GM18873 (cell line): ENCODE data around the gene SLC12A5.

Experiments
- ATAC-seq: cut with Tn5 transposase; IDR thresholded peaks from one replicate; pipeline ENCODE4 v1.9.1; 2021; ENCODE audit warnings: mild to moderate bottlenecking, moderate library complexity, moderate number of reproducible peaks; ENCODE audit not compliant: unreplicated experiment, low FRiP score

Gene SLC12A5

GRCh38 chr20:46050885-46051284 is 21.9 kb downstream of the SLC12A5 start:
- ATAC-seq: no peak

- no peak for ATAC-seq
Measured at GRCh38 chr20:46051556-46052308, 22.7 kb downstream of the SLC12A5 start.

GRCh38 chr20:46053416-46053815 is 24.4 kb downstream of the SLC12A5 start:
- ATAC-seq: no peak

GRCh38 chr20:46054606-46055005 is 25.6 kb downstream of the SLC12A5 start:
- no peak for ATAC-seq

- no peak for ATAC-seq
Measured at GRCh38 chr20:46055269-46055668, 26.3 kb downstream of the SLC12A5 start.

- ATAC-seq: no peak
Measured at GRCh38 chr20:46056027-46056833, 27.2 kb downstream of the SLC12A5 start.

- ATAC-seq: no peak
Measured at GRCh38 chr20:46056970-46057855, 28.2 kb downstream of the SLC12A5 start.

GRCh38 chr20:46057856-46058598 is 29.0 kb downstream of the SLC12A5 start:
- no peak for ATAC-seq

- no peak for ATAC-seq
Measured at GRCh38 chr20:46058599-46059281, 29.7 kb downstream of the SLC12A5 start.

- no peak for ATAC-seq
Measured at GRCh38 chr20:46060301-46060881, 31.4 kb downstream of the SLC12A5 start.

GRCh38 chr20:46060975-46061374 is 32.0 kb downstream of the SLC12A5 start:
- ATAC-seq: no peak

GRCh38 chr20:46062151-46062550 is 33.1 kb downstream of the SLC12A5 start:
- ATAC-seq: no peak

- ATAC-seq: no peak
Measured at GRCh38 chr20:46062621-46063020, 33.6 kb downstream of the SLC12A5 start.

GRCh38 chr20:46063151-46063550 is 34.1 kb downstream of the SLC12A5 start:
- no peak for ATAC-seq

GRCh38 chr20:46063652-46064054 is 34.6 kb downstream of the SLC12A5 start:
- ATAC-seq: no peak

GRCh38 chr20:46065006-46065405 is 36.0 kb downstream of the SLC12A5 start:
- ATAC-seq: no peak

- no peak for ATAC-seq
Measured at GRCh38 chr20:46065691-46066090, 36.7 kb downstream of the SLC12A5 start.

GRCh38 chr20:46070215-46070900 is 41.3 kb downstream of the SLC12A5 start:
- ATAC-seq: no peak

- ATAC-seq: no peak
Measured at GRCh38 chr20:46071573-46071972, 42.6 kb downstream of the SLC12A5 start.
